OCI-LY7 (cell line): ENCODE measurements around the gene GNL3L.

Experiments
- CTCF ChIP-seq: fragments of 200-600 bp; sonication (generic); conservative IDR thresholded peaks from 2 replicates; pipeline ENCODE4 v1.5.1; 2014; ENCODE audit warnings: mild to moderate bottlenecking, antibody characterized with exemption, low read length, moderate library complexity, mixed read lengths
- EZH2phosphoT487 ChIP-seq: fragments of 200-600 bp; sonication (generic); IDR thresholded peaks from 2 replicates; pipeline ENCODE4 v1.6.1; 2018; ENCODE audit warnings: low read depth, borderline replicate concordance, mild to moderate bottlenecking, mixed run types, antibody characterized with exemption, low read length, moderate library complexity, mixed read lengths

GRCh38 chrX:54484666-54485065 is 45.4 kb upstream of the GNL3L start:
- TF ChIP-seq CTCF (no peak), EZH2phosphoT487 (no peak)
